HG02610 (cell line): ENCODE results near the gene FRMD4A.
"Not testable (repeated sequence)": the region's sequence is repeated elsewhere in the genome, so short reads cannot be mapped to it uniquely, and the experiment has no call there.

ENCODE experiments used
- ATAC-seq: cut with Tn5 transposase; IDR thresholded peaks from one replicate; pipeline ENCODE4 v1.9.1; 2021; ENCODE audit warnings: mild to moderate bottlenecking, moderate library complexity; ENCODE audit not compliant: unreplicated experiment

The FRMD4A gene

DNA sequence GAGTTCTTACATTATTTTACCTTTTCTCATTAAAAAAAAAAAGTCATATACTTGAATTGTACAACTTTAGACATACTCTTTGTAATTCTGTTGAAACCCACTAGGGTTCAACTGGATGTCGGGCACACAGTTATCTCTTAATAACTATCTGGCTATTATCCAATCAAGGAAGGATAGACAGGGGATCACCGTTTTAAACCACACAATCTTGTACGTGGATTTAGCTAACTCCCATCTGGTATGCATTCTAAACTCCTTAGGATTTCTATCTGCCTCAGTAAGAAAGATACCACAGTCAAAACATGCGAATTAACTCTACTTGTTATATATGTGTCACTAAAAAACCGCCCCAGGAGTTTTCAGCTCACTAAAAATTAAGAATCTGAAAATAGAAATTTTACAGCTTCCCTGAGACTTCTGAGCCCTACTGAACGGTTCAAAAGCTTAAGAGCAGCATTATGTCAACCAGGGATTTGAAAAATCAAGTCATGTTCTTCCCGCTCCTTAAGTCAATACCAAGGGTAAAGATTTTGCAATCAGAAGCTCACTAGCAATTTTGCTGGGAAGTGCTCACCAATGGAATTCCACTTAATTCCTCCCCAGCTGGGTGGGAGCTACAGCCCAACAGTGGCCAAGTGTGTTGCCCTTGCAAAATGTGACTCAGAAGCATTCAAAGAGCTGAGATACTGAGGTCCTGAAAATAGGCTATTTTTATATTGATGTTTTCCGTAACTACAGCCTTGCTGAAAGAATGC, 267.0 kb downstream of the FRMD4A start:
- ATAC-seq: no peak

- ATAC-seq: no peak
Measured at GRCh38 chr10:14062528-14063260, 268.0 kb downstream of the FRMD4A start.

- ATAC-seq: no peak
Measured at GRCh38 chr10:14060320-14061070, 270.2 kb downstream of the FRMD4A start.

DNA sequence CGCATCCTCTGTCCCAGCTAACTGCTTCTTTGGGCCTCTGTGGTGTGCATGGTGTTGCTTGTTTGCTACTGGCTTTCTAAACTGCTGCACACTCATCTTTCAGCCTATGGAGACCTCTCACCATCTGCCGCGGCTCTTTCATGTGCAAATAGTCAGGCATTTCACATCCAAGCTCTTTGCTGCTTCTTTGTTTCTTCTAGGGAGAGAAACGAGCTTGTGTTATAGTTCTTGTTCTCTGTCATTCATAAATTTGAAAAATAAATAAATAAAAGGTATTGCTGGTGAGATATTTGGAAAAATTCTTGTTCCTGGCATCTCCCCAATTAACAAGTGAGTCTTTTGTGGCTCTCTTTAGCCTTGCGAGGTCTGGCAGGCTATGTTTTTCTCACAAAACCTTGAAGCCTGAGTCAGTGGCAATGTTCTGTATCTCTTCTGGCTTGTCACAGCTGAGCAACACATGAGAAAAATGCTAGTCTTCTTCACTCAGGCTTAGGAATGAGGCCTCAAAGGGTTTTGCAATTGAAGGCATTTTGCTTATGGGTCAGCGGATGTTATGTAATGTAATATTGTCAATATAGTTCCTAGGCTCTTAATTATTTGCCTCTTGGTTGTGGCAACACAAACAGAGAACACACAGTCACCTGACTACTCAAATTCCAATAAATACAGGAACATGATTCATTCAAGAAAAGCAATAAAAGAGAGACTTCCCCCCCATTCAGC, 274.0 kb downstream of the FRMD4A start:
- no peak for ATAC-seq

DNA sequence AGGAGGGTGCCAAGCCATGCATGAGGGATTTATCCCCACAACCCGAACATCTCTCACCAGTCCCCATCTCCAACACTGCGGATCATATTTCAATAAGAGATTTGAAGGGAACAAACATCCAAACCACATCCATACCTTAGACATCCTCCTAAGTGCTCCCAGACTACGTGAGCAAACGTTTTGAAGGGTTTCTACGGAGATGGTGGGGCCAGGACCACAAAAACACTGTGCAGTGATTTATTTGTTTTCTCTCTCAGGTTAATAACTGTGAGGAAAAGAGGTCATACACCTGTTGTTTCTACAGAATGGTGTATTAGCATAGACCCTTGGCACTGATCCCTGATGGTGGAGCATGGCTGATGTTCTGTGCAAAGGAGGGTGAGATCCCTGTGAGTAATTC, 277.8 kb downstream of the FRMD4A start:
- no peak for ATAC-seq

DNA sequence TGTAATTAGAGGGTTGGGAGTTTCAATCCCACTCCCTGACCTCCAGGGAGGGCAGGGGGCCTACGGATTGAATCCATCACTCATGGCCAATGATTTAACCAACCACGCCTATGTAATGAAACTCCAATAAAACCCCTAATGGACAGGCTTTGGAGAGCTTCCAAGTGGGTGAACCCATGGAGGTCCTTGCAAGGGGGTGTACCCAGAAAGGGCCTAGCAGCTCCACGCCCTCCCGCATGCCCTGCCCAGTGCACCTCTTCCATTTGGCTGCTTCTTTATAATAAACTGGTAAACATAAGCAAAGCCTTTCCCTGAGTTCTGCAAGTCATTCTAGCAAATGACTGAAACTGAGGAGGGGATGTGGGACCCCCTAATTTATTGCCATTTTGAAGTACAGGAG, 280.1 kb downstream of the FRMD4A start:
- no peak for ATAC-seq

DNA sequence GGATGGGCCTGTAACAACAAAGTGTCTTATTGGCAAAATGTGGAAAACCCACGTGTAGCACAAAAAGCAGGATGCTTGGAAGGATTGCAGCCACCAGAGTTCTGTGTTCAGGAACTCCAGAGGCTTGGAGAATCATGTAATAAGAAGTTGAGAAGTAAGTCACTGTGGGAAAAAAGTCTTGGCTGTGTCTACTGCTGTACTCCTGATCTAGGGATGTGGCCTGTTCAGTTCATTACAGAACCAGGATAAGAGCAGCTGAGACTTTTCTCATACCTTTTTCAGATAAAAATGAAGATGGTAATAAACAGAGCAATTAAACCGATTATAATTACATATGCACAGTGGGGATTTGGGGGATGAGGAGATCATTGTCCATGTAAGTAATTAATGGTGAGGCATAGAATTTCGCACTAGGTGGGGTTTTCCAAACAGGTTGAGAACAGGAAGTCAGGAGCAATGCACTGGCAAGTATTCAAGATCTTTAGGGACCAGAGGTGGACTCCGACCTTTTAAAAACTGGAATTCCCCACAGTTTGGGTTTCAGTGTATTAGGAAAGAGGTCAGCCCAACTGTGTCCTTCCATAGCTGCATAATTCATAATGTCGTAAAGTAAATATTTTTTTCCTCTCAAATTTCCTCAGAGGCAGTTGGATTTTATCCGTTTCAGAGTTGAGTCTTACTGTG, 281.7 kb downstream of the FRMD4A start:
- no peak for ATAC-seq

DNA sequence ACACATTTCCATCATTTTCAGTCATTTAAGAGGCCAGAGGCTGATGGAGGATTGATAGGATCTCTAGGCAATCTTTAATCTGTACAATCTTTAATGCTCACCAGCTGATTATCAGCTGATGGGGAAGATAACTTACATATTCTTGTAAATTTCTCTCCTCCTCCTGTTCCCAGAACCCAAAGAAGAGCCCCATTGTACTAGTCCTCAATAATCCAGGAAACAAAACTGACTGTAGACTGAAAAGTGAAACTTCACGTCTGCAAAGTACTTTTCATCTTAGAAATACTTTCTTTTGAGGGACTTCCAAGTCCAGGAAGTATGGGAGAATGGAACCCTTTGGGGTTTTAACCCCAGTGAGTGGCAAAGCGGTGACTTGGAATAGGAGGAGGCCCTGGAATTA, 283.3 kb downstream of the FRMD4A start:
- no peak for ATAC-seq

GRCh38 chr10:14042051-14042450, 288.7 kb downstream of the FRMD4A start:
- ATAC-seq: not testable (repeated sequence)

- no peak for ATAC-seq
Measured at GRCh38 chr10:14040787-14041631, 289.7 kb downstream of the FRMD4A start.

GRCh38 chr10:14039968-14040668, 290.6 kb downstream of the FRMD4A start:
- ATAC-seq: no peak

GRCh38 chr10:14036233-14036632, 294.5 kb downstream of the FRMD4A start:
- ATAC-seq: no peak

DNA sequence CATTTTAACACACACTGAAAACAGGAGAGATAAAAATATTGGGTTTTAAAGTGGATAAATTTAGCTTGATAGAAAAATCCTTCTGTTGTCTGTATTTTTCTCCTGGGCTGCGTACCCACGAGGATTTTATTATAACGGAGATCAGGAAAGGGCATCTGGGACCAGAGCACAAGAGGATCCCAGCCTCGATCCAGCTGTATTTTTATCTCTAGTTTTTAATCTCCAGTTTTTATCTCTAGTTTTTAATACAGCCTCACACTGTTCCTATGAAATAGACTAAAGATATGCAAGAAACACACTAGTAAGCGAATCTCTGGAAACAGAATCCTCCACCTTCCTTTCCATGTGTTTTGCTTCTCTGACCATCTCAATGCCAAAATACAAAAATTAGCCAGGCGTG, 295.2 kb downstream of the FRMD4A start:
- ATAC-seq: no peak

DNA sequence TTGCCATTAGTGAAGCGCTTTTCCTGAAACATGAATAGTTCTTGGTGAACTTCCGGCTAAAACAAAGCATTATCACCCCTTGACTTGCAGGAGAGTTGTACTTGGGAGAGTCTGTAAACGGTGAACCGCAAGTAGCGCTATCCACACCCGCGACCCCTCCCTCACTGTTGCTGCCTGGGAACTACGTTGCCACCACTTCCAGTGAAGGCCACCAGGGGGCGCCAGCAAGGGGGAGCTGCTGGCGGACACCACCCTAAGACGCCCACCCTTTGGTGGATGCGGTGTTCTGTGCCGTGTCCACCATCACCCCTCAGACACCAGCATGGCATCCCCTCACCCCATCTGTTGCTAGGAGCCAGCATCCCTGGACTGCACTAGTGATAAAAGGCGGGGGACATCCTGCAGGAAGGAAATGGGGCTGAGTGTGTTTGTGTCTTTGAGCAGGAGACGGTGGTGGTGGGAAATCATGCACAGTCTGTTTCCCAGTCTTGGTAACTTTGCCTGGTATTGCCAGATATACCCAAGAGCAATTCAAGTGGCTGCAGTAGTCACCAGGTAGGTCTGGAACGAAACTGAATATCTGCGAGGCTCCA, 298.2 kb downstream of the FRMD4A start:
- no peak for ATAC-seq

GRCh38 chr10:14026325-14026724, 304.4 kb downstream of the FRMD4A start:
- no peak for ATAC-seq

DNA sequence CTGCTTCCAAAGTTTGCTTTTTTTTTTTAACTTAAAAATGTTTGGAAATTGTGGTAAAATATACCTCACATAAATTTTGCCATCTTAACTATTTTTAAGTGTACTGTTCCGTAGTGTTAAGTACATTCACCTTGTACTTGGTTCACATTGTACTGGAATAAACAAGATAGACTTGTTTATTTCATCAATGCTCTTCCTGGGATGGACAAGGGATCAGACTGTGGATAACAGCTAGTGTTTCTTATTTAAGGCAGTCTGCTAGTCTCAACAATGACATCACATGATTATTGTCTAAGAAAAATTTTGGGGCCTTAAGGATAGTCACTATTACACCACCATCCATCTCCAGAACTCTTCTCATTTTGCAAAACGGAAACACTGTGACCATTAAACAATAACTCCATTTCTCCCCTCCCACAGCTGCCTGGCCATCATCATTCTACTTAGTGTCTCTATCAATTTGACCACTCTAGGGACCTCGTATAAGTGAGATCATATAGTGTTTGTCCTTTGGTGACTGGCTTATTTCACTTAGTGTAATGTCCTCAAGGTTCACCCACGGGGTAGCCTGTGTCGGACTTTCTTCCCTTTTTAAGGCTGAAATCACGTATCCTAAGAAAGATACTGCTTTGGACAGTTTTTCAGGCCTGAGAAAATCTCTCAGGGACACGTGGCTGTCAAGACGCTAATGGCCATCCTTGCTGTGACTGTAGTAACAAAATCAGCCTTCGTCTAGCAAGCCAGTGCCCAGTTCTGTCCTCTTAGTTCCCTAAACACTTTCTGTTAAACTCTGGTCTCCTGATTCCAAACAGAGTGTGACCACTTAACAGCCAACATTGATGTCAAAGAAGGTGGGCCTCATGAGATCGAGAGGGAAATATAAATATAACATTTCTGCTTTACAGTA, 305.2 kb downstream of the FRMD4A start:
- ATAC-seq: no peak

GRCh38 chr10:14024329-14025202, 306.2 kb downstream of the FRMD4A start:
- peak; percentile 33 for ATAC-seq
